Cardiac septum (tissue), 1 donor: ENCODE data around the gene MAGEA11. TPM values are rescaled to one million over a fixed set of nuclear protein-coding genes. Genes with fewer than 3 reads are reported as not detected.

Experiments used
- total RNA-seq: library from RNA; stranded (reverse); fragmentation: NEBNext Ultra II Directional; extraction: Animal tissue kit (Norgen Biotek cat#: 25700); gene quantifications from one replicate; pipeline ENCODE4 v1.2.1, GENCODE V29; 2021
- donor health status: DM: no; HTN: no; CAD: no.

Gene MAGEA11
- total RNA-seq, 1 donor from 2014 or later = not detected

Other genes with a start within 250 kb of the MAGEA11 start
- gene IDS, start 206.8 kb upstream of the MAGEA11 start, total RNA-seq = 87.6 TPM
- gene EOLA1, start 171.0 kb upstream of the MAGEA11 start, total RNA-seq = 27.4 TPM
- gene HSFX3, start 162.1 kb upstream of the MAGEA11 start, total RNA-seq = 0.59 TPM
- gene MAGEA9B, start 124.6 kb upstream of the MAGEA11 start, total RNA-seq = not detected
- gene HSFX2, start 116.7 kb upstream of the MAGEA11 start, total RNA-seq = not detected
- 30.2 TPM for gene TMEM185A, start 80.3 kb upstream of the MAGEA11 start, total RNA-seq
- gene HSFX1, start 62.0 kb downstream of the MAGEA11 start, total RNA-seq = 2.0 TPM
- gene MAGEA9, start 69.9 kb downstream of the MAGEA11 start, total RNA-seq = not detected
- gene MAGEA8, start 169.1 kb downstream of the MAGEA11 start, total RNA-seq = not detected
- gene HSFX4, start 217.5 kb downstream of the MAGEA11 start, total RNA-seq = 0.30 TPM
- 23.7 TPM for gene EOLA2, start 226.4 kb downstream of the MAGEA11 start, total RNA-seq